ENCODE results near the gene CDK2. TPM values are rescaled to one million over a fixed set of nuclear protein-coding genes. Genes with fewer than 3 reads are reported as not detected.

Gene CDK2
- total and polyA plus RNA-seq, 9 of the 15 experiments (the other 6 are each of a cell fraction or from before 2014, with no cell fraction given): 17.4 to 213 (median 109) TPM

GRCh38 chr12:55927588-55928502, 38.8 kb upstream of the CDK2 start, which contains the start of gene PYM1 (continued):
- TF ChIP-seq CHD7 (IDR thresholded peaks at IDR 0.05; ENCODE audit: low read depth, low read length) (no peak), ZNF318 (IDR thresholded peaks at IDR 0.05; ENCODE audit: borderline replicate concordance in 1 of 2, low read depth in 1 of 2) (no peak), POLR2AphosphoS2 (IDR thresholded peaks at IDR 0.05; ENCODE audit: low read length) (no peak), PRMT5 (CRISPR knock-in tag; IDR thresholded peaks at IDR 0.05) (no peak), DPF2 (IDR thresholded peaks at IDR 0.05) (no peak; the same call in 1 of the 2 replicates), CREM (IDR thresholded peaks at IDR 0.05; ENCODE audit: low read depth) (peak; percentile 32)
